Hematopoietic multipotent progenitor cell (in vitro differentiated cells): ENCODE results near the gene FUNDC2. TPM values are rescaled to one million over a fixed set of nuclear protein-coding genes. Genes with fewer than 3 reads are reported as not detected.
"Not testable (repeated sequence)": the region's sequence is repeated elsewhere in the genome, so short reads cannot be mapped to it uniquely, and the experiment has no call there.

Experiments
- DNase-seq, 3 donors: peaks; one replicate each; pipeline ENCODE4 v3.0.0-alpha.2; 2011 to 2015; ENCODE audit warnings: low read depth in 2 of 3, low spot score in 2 of 3
- total RNA-seq: library from RNA; depleted of rRNA; stranded (reverse); fragments of >200 nt; gene quantifications from one replicate; pipeline ENCODE4 v1.2.3, GENCODE V29; 2012

FUNDC2 gene
- total RNA-seq = 24.5 TPM

GRCh38 chrX:155026727-155027508, at the start of gene FUNDC2:
FUNDC2 (plus strand) TSS chrX:155026844; CDS start chrX:155026939, 95 bp downstream.
- peak; percentile 77 to 97 (median 94) for DNase-seq

- DNase-seq = no peak
These were observed 47.0 kb upstream of the FUNDC2 start for GRCh38 chrX:154979629-154980028.

GRCh38 chrX:154980330-154981115, 46.1 kb upstream of the FUNDC2 start:
- DNase-seq = peak; percentile 41 to 83 (median 61)

GRCh38 chrX:154981116-154981411, 45.6 kb upstream of the FUNDC2 start:
- DNase-seq = no peak

GRCh38 chrX:154986826-154987575, 39.6 kb upstream of the FUNDC2 start:
- DNase-seq = peak in 2 of 3 donors; percentile 5 to 9

- DNase-seq = no peak
These were observed 38.7 kb upstream of the FUNDC2 start for GRCh38 chrX:154987940-154988339.

- no peak for DNase-seq
These were observed 37.9 kb upstream of the FUNDC2 start for GRCh38 chrX:154988719-154989118.

- DNase-seq = no peak
These were observed 36.1 kb upstream of the FUNDC2 start for GRCh38 chrX:154990496-154990895.

GRCh38 chrX:154991039-154991438, 35.6 kb upstream of the FUNDC2 start:
- DNase-seq = no peak

GRCh38 chrX:154991476-154991875, 35.2 kb upstream of the FUNDC2 start:
- no peak for DNase-seq

- no peak for DNase-seq
These were observed 28.3 kb upstream of the FUNDC2 start for GRCh38 chrX:154998204-154998880.

- no peak for DNase-seq
These were observed 25.8 kb upstream of the FUNDC2 start for GRCh38 chrX:155000841-155001240.

- DNase-seq = no peak
These were observed 24.8 kb upstream of the FUNDC2 start for GRCh38 chrX:155001873-155002272.

- no peak for DNase-seq
These were observed 21.5 kb upstream of the FUNDC2 start for GRCh38 chrX:155005190-155005589.

GRCh38 chrX:155006379-155006778, 20.3 kb upstream of the FUNDC2 start:
- not testable (repeated sequence) for DNase-seq

- not testable (repeated sequence) for DNase-seq
These were observed 19.6 kb upstream of the FUNDC2 start for GRCh38 chrX:155006913-155007671.

- DNase-seq = not testable (repeated sequence)
These were observed 18.1 kb upstream of the FUNDC2 start for GRCh38 chrX:155008578-155008977.

- DNase-seq = no peak
These were observed 16.6 kb upstream of the FUNDC2 start for GRCh38 chrX:155009994-155010472.

- no peak for DNase-seq
These were observed 6.1 kb upstream of the FUNDC2 start for GRCh38 chrX:155020591-155020990.

- no peak for DNase-seq
These were observed 4.1 kb upstream of the FUNDC2 start, which contains the start of gene F8 for GRCh38 chrX:155022585-155022984. F8 (minus strand) TSS chrX:155022723; CDS start chrX:155022552, 171 bp downstream.
